Endothelial cell of umbilical vein (primary cell): ENCODE measurements around the gene SIGLEC8. TPM values are rescaled to one million over a fixed set of nuclear protein-coding genes. Genes with fewer than 3 reads are reported as not detected.

ENCODE experiments used
- BruUV-seq: library from RNA; stranded (reverse); fragments of 400-500 nt; replicated peaks from 2 replicates; lab custom pipeline; 2021; lab: Mats Ljungman, UMichigan
- CTCF ChIA-PET: fragments of 300-600, 350-600 bp; sonication (Branson Sonifier 250); formaldehyde crosslinking; loops from one replicate; lab custom pipeline; 2021; ENCODE audit warnings: antibody characterized with exemption, inconsistent platforms; lab: Charles Lee
- POLR2A ChIA-PET: fragments of 300-600, 350-600 bp; sonication (Branson Sonifier 250); formaldehyde crosslinking; loops from one replicate; lab custom pipeline; 2021; ENCODE audit warnings: antibody characterized with exemption, inconsistent platforms; lab: Charles Lee
- DNase-seq: peaks from one replicate; pipeline ENCODE4 v3.0.0-alpha.2; 2011; ENCODE audit warnings: low read depth, low spot score
- FAIRE-seq: peaks from 2 replicates; lab custom pipeline; 2011; peaks lifted over from hg19 to GRCh38; lab: Jason Lieb, UNC
- H2AFZ ChIP-seq: 2 replicates; pipeline ENCODE4 v1.6.0; 2012; ENCODE audit warnings: low read depth, low read length, control low read depth, inconsistent platforms
- H3K27ac ChIP-seq: 2 replicates; pipeline ENCODE4 v1.5.1; 2011; ENCODE audit warnings: low read depth, mild to moderate bottlenecking, control low read depth, low read length, moderate library complexity; ENCODE audit not compliant: insufficient read depth
- H3K27me3 ChIP-seq, 2 experiments: 2 replicates each; pipeline versions ENCODE4 v1.6.0 to v1.6.1; 2011; ENCODE audit warnings: low read length in 2 of 2, mixed read lengths in 1 of 2; ENCODE audit not compliant: control insufficient read depth in 2 of 2, insufficient read depth in 2 of 2
- H3K36me3 ChIP-seq, 2 experiments: 2 replicates in 1 of 2; 3 replicates in 1 of 2; pipeline ENCODE4 v1.5.1; 2011; ENCODE audit warnings: low read length in 2 of 2, mild to moderate bottlenecking in 1 of 2, moderate library complexity in 1 of 2; ENCODE audit not compliant: control insufficient read depth in 2 of 2, insufficient read depth in 2 of 2; ENCODE audit errors: extremely low read depth in 1 of 2
- H3K4me1 ChIP-seq: 3 replicates; pipeline ENCODE4 v1.5.1; 2011; ENCODE audit warnings: mild to moderate bottlenecking, low read length; ENCODE audit not compliant: control insufficient read depth, insufficient read depth; ENCODE audit errors: extremely low read depth
- H3K4me2 ChIP-seq: 2 replicates; pipeline ENCODE4 v1.6.1; 2011; ENCODE audit warnings: low read length, control low read depth, mixed read lengths; ENCODE audit not compliant: insufficient read depth
- H3K4me3 ChIP-seq, 3 experiments: fragments of 200-600 bp in 1 of 3; sonication (generic), shearing (Covaris generic) in 1 of 3; replicated peaks in 1 of 3; 2 replicates each; pipeline ENCODE4 v1.5.1; 2011 to 2016; ENCODE audit warnings: control low read depth in 3 of 3, low read length in 3 of 3, mild to moderate bottlenecking in 2 of 3, inconsistent platforms in 1 of 3, low read depth in 1 of 3, moderate library complexity in 1 of 3; ENCODE audit not compliant: insufficient read depth in 1 of 3
- H3K79me2 ChIP-seq: 2 replicates; pipeline ENCODE4 v1.6.0; 2012; ENCODE audit warnings: low read length, inconsistent platforms; ENCODE audit not compliant: control insufficient read depth, insufficient read depth
- H3K9ac ChIP-seq: replicated peaks from 2 replicates; pipeline ENCODE3; 2011; ENCODE audit warnings: low read length, control low read depth; ENCODE audit not compliant: insufficient read depth; ENCODE audit errors: extremely low read depth
- H3K9me1 ChIP-seq: replicated peaks from 3 replicates; pipeline ENCODE4 v1.6.0; 2011; ENCODE audit warnings: mild to moderate bottlenecking, low read length; ENCODE audit not compliant: control insufficient read depth, insufficient read depth; ENCODE audit errors: extremely low read depth
- H3K9me3 ChIP-seq: replicated peaks from 2 replicates; pipeline ENCODE4 v1.5.1; 2012; ENCODE audit warnings: low read length, inconsistent platforms; ENCODE audit not compliant: control insufficient read depth, insufficient read depth
- H4K20me1 ChIP-seq: replicated peaks from 2 replicates; pipeline ENCODE3; 2011; ENCODE audit warnings: mild to moderate bottlenecking, low read length; ENCODE audit not compliant: control insufficient read depth, insufficient read depth; ENCODE audit errors: extremely low read depth
- EZH2 ChIP-seq: IDR thresholded peaks from 2 replicates; pipeline ENCODE4 v1.6.1; 2012; ENCODE audit warnings: borderline replicate concordance, low read depth, mild to moderate bottlenecking, moderate library complexity, low read length, inconsistent platforms; ENCODE audit not compliant: severe bottlenecking
- FOS ChIP-seq: IDR thresholded peaks from 2 replicates; pipeline ENCODE4 v1.6.1; 2011; ENCODE audit warnings: mild to moderate bottlenecking, low read length, moderate library complexity, borderline replicate concordance; ENCODE audit not compliant: insufficient read depth
- GATA2 ChIP-seq: IDR thresholded peaks from 2 replicates; pipeline ENCODE4 v1.7.0; 2011; ENCODE audit warnings: low read depth, mild to moderate bottlenecking, moderate library complexity, mixed read lengths, low read length; ENCODE audit not compliant: insufficient read length, insufficient read depth
- JUN ChIP-seq: IDR thresholded peaks from 2 replicates; pipeline ENCODE4 v1.6.1; 2011; ENCODE audit warnings: borderline replicate concordance, low read depth; ENCODE audit not compliant: insufficient read length, insufficient read depth
- MYC ChIP-seq: IDR thresholded peaks from one replicate; pipeline ENCODE4 v1.6.1; 2011; ENCODE audit warnings: mild to moderate bottlenecking, low read depth, low read length
- POLR2A ChIP-seq: IDR thresholded peaks from 2 replicates; pipeline ENCODE4 v1.6.1; 2012; ENCODE audit warnings: low read depth, mild to moderate bottlenecking, control low read depth, low read length
- POLR2AphosphoS5 ChIP-seq: IDR thresholded peaks from 2 replicates; pipeline ENCODE4 v1.6.1; 2012; ENCODE audit warnings: low read depth, mild to moderate bottlenecking, control low read depth, low read length, moderate library complexity; ENCODE audit not compliant: insufficient read depth
- dilution Hi-C: fragments of 300-500 bp; cut with MboI; formaldehyde crosslinking; loops from one replicate; pipeline ENCODE4 v1.15.0; 2019; ENCODE audit warnings: low sequenced_read_pairs; ENCODE audit not compliant: extremely low pct_ligation_motif_present
- intact Hi-C: fragments of 100-400 bp; cut with micrococcal nuclease; formaldehyde crosslinking; loops from one replicate; pipeline ENCODE4 v1.10.0; 2022
- polyA plus RNA-seq, 4 experiments: library from polyadenylated mRNA; depleted of rRNA in 3 of 4; stranded (reverse) in 3 of 4; unstranded in 1 of 4; fragments of >200 nt; gene quantifications; 2 replicates each; pipeline versions ENCODE4 v1.2.1 to v1.2.3, GENCODE V29; 2011 to 2012; ENCODE audit warnings: missing spikeins in 1 of 4
- total RNA-seq: library from RNA; stranded (reverse); gene quantifications from 2 replicates; pipeline ENCODE4 v1.2.3, GENCODE V29; 2021
- TF ChIP-seq, protein P1 (sequence below): IDR thresholded peaks from 2 replicates; pipeline ENCODE4 v1.6.1; 2011; ENCODE audit not compliant: insufficient read depth, insufficient read length
- TF ChIP-seq, protein P2 (sequence below), 2 donors: IDR thresholded peaks; 1 replicate in 1 of 2; 2 replicates in 1 of 2; pipeline ENCODE4 v1.5.1; 2011; ENCODE audit warnings: low read length in 2 of 2, mild to moderate bottlenecking in 2 of 2, moderate library complexity in 2 of 2, control low read depth in 1 of 2, inconsistent platforms in 1 of 2, low read depth in 1 of 2; ENCODE audit not compliant: insufficient read depth in 1 of 2; ENCODE audit errors: extremely low read depth in 1 of 2

The SIGLEC8 gene
- total and polyA plus RNA-seq, 2 donors (not counting 3 experiments of a cell fraction or from before 2014, with no cell fraction given), result not detected

DNA sequence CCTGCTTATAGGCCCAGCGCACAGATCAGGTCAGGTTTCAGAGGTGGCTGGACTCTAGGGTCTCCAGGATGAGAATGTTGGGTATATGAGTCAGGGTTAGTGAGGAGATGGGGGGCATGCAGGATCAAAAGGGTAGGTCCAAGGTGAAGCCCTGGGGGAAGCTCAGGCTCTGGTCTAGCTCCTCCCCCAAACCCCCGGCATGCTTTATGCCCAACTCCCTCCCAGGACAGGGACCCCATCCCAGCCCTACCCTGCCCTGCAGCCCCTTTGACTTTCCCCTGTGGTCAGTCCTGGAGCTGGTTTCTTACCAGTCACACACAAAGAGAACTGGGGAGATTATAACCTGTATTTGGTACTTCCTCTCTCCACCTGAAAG lies 10.3 kb upstream of the SIGLEC8 start:
- CTCF ChIA-PET, result interaction anchor here (10.3 kb wide), 1 partner anchor 190 kb away, joined by 414 read pairs; no protein-coding TSS in a partner anchor
- POLR2A ChIA-PET, result no interaction called here
- no peaks in the 10 kb centered on the region for H3K79me2 ChIP-seq
- H3K4me3 ChIP-seq, result no peak overlapping the region
- H3K9me1 ChIP-seq, result no peaks in the 10 kb centered on the region
- H3K4me2 ChIP-seq, result no peak overlapping the region
- H3K36me3 ChIP-seq, result no peaks in the 10 kb centered on the region
- H3K4me1 ChIP-seq, result no peaks in the 10 kb centered on the region
- DNase-seq (no peak), FAIRE-seq (no peak)
- no peaks in the 10 kb centered on the region for H4K20me1 ChIP-seq
- no peak overlapping the region for H3K9ac ChIP-seq
- no peaks in the 10 kb centered on the region for H3K9me3 ChIP-seq
- TF ChIP-seq MYC, result no peak
- H3K27me3 ChIP-seq, result no peaks in the 10 kb centered on the region
- intact Hi-C loops, result no loop called here
- no peak overlapping the region for H2AFZ ChIP-seq
- H3K27ac ChIP-seq, result no peak overlapping the region
- dilution Hi-C loops, result no loop called here
- BruUV-seq, result no TSS peak

DNA sequence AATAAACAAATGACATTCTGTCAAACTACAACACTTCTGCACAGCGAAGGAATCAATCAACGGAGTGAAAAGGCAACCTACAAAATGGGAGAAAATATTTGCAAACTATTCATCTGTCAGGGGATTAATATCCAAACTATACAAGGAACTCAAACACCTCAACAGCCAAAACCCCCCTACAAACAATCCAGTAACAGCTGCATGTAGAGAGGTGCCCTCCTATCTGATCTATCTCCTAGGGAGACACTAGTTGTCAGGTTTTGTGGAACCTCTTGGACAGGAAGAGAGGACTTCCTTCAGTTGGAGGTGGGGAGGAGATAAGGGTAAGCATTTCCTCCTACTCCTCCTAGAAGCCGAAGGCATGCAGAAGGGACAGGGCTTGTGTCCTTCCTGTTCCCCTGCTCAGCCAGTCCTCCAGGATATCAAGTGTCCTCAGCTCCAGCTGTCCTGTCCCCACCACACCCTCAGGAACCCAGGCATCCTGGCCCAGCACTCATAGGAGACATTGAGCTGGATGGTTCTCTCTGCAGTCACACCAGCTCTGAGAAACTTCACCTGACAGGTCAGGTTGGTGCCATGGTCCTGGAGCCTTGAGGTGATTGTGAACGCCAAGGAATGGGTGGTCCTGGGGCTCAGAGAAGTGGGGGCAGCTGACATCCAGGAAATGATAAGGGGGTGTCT lies 9.8 kb upstream of the SIGLEC8 start:
- Histone ChIP-seq H4K20me1 (no peaks in the 10 kb centered on the region), H3K27me3 (no peaks in the 10 kb centered on the region), H3K9me3 (no peaks in the 10 kb centered on the region), H3K4me2 (no peak overlapping the region), H2AFZ (no peak overlapping the region), H3K4me3 (no peak overlapping the region), H3K4me1 (no peaks in the 10 kb centered on the region), H3K79me2 (no peaks in the 10 kb centered on the region), H3K36me3 (no peaks in the 10 kb centered on the region), H3K9ac (no peak overlapping the region), H3K9me1 (no peaks in the 10 kb centered on the region), H3K27ac (no peak overlapping the region)
- intact Hi-C loops (no loop called here), dilution Hi-C loops (no loop called here)
- no TSS peak for BruUV-seq
- no peak for FAIRE-seq
- ChIA-PET CTCF (interaction anchor here (10.3 kb wide), 1 partner anchor 190 kb away, joined by 414 read pairs; no protein-coding TSS in a partner anchor), POLR2A (no interaction called here)
- no peak for DNase-seq
- TF ChIP-seq JUN, result no peak
- TF ChIP-seq, protein P1, sequence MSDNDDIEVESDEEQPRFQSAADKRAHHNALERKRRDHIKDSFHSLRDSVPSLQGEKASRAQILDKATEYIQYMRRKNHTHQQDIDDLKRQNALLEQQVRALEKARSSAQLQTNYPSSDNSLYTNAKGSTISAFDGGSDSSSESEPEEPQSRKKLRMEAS, result no peak
- TF ChIP-seq, protein P2, sequence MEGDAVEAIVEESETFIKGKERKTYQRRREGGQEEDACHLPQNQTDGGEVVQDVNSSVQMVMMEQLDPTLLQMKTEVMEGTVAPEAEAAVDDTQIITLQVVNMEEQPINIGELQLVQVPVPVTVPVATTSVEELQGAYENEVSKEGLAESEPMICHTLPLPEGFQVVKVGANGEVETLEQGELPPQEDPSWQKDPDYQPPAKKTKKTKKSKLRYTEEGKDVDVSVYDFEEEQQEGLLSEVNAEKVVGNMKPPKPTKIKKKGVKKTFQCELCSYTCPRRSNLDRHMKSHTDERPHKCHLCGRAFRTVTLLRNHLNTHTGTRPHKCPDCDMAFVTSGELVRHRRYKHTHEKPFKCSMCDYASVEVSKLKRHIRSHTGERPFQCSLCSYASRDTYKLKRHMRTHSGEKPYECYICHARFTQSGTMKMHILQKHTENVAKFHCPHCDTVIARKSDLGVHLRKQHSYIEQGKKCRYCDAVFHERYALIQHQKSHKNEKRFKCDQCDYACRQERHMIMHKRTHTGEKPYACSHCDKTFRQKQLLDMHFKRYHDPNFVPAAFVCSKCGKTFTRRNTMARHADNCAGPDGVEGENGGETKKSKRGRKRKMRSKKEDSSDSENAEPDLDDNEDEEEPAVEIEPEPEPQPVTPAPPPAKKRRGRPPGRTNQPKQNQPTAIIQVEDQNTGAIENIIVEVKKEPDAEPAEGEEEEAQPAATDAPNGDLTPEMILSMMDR (IDR thresholded peaks at IDR 0.05; ENCODE audit: extremely low read depth in 1 of 2, insufficient read depth in 1 of 2, low read depth in 1 of 2, low read length in 2 of 2), result no peak
- TF ChIP-seq EZH2, result no peak
- TF ChIP-seq FOS, result no peak
- TF ChIP-seq GATA2, result no peak
- TF ChIP-seq POLR2A, result no peak
- no peak for TF ChIP-seq MYC
- no peak for TF ChIP-seq POLR2AphosphoS5
